IPS-18a (cell line): ENCODE measurements around the gene UBN1.

Experiments used
- H3K27ac ChIP-seq: one replicate; pipeline ENCODE4 v1.5.1; 2013; ENCODE audit warnings: low read length
- H3K27me3 ChIP-seq: one replicate; pipeline ENCODE4 v1.6.1; 2013; ENCODE audit warnings: mild to moderate bottlenecking, low read length; ENCODE audit not compliant: control insufficient read depth, insufficient read depth
- H3K36me3 ChIP-seq: one replicate; pipeline ENCODE4 v1.6.1; 2013; ENCODE audit warnings: low read depth, low read length; ENCODE audit not compliant: control insufficient read depth
- H3K4me1 ChIP-seq: one replicate; pipeline ENCODE4 v1.6.1; 2013; ENCODE audit warnings: low read depth, low read length; ENCODE audit not compliant: control insufficient read depth
- H3K4me3 ChIP-seq: one replicate; pipeline ENCODE4 v1.5.1; 2013; ENCODE audit warnings: low read length
- H3K9ac ChIP-seq: one replicate; pipeline ENCODE4 v1.6.1; 2013; ENCODE audit warnings: mild to moderate bottlenecking, low read length, moderate library complexity
- H3K9me3 ChIP-seq: one replicate; pipeline ENCODE4 v1.6.1; 2013; ENCODE audit warnings: low read depth, low read length; ENCODE audit not compliant: control insufficient read depth

Gene UBN1, protein sequence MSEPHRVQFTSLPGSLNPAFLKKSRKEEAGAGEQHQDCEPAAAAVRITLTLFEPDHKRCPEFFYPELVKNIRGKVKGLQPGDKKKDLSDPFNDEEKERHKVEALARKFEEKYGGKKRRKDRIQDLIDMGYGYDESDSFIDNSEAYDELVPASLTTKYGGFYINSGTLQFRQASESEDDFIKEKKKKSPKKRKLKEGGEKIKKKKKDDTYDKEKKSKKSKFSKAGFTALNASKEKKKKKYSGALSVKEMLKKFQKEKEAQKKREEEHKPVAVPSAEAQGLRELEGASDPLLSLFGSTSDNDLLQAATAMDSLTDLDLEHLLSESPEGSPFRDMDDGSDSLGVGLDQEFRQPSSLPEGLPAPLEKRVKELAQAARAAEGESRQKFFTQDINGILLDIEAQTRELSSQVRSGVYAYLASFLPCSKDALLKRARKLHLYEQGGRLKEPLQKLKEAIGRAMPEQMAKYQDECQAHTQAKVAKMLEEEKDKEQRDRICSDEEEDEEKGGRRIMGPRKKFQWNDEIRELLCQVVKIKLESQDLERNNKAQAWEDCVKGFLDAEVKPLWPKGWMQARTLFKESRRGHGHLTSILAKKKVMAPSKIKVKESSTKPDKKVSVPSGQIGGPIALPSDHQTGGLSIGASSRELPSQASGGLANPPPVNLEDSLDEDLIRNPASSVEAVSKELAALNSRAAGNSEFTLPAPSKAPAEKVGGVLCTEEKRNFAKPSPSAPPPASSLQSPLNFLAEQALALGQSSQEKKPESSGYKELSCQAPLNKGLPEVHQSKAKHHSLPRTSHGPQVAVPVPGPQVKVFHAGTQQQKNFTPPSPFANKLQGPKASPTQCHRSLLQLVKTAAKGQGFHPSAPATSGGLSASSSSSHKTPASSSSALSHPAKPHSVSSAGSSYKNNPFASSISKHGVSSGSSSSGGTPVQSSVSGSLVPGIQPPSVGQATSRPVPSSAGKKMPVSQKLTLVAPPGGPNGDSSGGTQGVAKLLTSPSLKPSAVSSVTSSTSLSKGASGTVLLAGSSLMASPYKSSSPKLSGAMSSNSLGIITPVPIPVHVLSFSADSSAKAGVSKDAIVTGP (N-terminal part only)

DNA sequence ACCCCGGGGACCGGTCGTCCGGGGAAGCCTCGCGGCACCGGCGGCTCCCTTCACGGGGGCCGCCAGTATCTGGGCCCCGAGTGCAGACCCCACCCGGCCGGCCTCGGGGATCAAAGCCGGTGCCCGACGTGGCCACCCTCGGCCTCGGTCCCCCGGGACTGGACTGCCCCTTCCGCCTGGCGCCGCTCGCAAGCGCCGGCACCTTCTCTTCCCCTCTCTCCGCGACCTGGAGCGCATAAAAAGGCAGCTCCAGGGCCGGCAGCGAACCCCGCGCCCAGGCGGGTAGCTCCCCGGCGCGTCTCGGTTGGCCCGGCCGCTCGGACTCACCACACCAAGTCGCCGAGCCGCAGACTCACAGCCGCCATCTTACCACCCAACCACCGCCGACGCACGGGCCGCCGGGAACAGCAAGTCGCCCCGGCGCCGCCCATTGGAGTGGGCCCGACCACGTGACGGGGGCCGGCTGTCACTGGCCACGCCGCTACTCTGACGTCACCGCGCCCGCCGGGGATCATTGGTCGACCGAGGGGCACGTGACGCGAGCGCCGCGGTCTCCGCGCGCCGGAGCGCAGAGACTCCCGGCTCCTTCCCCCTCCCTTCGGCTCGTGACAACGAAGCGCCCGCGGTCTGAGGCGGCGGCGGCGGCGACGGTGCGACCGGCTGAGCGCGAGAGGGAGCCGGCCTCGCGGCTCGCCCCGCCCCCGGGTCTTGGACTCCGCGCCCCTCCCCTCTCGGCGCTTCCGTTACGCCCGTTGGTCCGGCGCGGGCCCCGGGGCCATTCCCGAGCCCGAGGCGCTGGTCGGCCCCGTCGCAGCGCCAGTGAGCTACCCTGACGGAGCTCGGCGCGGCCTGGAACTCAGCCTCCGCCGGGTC is at the start of gene UBN1, which contains the start of gene GLYR1:
UBN1 (plus strand) TSS at position 581 of the 873 bp plus-strand sequence. CDS start 5,437 bp downstream, outside the sequence.
GLYR1 (minus strand) TSS at position 388 of the 873 bp plus-strand sequence; CDS start at position 365, 23 bp downstream.
- Histone ChIP-seq H3K9ac (peak within 1 kb of the TSS; percentile 80), H3K9me3 (no peaks in the 10 kb centered on the region), H3K36me3 (peaks cover 28% of the 10 kb centered on the region), H3K4me1 (peaks cover 2% of the 10 kb centered on the region), H3K27me3 (no peaks in the 10 kb centered on the region), H3K4me3 (peak within 1 kb of the TSS; percentile 81), H3K27ac (no peak within 1 kb of the TSS)

DNA sequence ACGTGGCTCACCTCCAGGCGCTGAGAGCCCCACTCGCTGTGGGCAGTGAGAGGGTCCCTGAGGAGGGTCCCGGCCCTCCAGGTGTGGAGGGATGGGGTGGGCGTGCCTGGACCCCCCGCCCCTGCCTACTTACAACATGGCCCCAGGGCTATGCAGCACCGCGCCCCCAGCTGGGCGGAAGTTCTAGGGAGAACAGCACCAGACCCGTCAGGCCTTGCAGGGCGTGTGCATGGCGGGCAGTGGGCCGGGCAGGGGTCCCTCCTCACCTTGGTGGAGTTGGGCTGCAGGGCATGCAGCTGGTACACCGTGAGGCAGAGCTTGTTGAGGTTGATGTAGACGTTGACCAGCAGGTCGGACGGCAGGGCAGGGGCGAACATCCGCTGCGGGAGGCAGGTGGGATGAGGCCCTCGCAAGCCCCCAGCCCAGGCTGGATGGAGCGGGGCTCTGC is 49.5 kb upstream of the UBN1 start:
- no peaks in the 10 kb centered on the region for H3K9me3 ChIP-seq
- no peaks in the 10 kb centered on the region for H3K27me3 ChIP-seq
- H3K27ac ChIP-seq, result no peak overlapping the region
- H3K4me1 ChIP-seq, result no peaks in the 10 kb centered on the region
- H3K4me3 ChIP-seq, result no peak overlapping the region
- H3K9ac ChIP-seq, result no peak overlapping the region
- H3K36me3 ChIP-seq, result no peaks in the 10 kb centered on the region

DNA sequence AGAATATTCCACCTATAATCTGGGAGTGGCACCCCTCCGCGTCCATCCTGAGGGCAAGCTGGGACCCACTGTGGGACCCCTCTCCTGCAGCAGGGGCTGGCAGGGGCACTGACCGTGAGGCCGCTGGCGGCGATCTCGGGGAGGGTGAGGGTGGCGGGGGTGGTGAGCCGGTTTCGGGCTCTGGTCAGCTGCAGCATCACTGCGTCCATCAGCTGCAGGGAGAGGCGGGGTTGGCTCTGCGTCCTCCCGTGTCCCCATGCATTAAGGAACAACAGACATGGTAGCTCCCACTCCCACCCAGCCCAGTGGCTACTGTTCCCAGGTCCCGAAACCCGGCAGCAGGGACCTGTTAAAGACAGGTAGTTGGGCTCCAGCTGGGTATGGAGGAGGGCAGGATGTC is 48.8 kb upstream of the UBN1 start:
- H3K9me3 ChIP-seq, result no peaks in the 10 kb centered on the region
- H3K4me3 ChIP-seq, result no peak overlapping the region
- peaks cover 5% of the 10 kb centered on the region for H3K4me1 ChIP-seq

DNA sequence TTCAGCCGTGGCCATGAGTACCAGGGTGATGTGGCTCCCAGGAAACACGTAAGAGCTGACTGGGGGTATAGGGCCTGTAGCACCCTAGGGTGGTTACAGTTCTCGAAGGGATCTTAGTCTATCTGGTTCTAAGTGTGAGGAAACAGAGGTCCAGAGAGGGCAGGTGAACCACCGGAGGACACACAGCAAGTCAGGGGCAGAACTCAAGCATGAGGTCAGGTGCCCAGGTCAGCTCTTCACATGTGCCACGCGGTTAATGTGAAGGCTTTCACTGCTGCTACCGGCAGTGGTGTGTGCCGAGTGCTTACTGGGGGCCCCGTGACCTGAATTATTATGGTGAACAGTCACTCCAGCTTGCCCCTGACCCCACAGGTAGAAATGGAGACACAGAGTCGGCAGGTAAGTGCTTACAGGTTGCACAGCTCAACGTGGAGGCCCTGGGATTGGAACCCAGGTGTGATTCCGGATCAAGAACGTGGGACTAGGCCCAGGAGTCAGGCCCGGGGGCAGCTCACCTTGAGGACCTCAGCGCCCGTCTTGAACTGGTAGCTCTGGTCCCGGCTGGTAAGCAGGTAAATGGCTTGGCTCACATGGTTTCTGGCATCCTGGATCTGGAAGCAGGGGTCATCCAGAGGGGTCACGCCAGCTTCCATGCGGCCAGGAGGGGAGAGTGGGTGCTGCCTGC is 48.0 kb upstream of the UBN1 start:
- Histone ChIP-seq H3K9me3 (no peaks in the 10 kb centered on the region), H3K4me1 (peaks cover 6% of the 10 kb centered on the region), H3K36me3 (peaks cover under 1% of the 10 kb centered on the region), H3K27ac (no peak overlapping the region), H3K4me3 (no peak overlapping the region), H3K27me3 (no peaks in the 10 kb centered on the region), H3K9ac (no peak overlapping the region)

More for the DNA sequence above, 48.8 kb upstream of the UBN1 start:
- no peak overlapping the region for H3K9ac ChIP-seq
- H3K36me3 ChIP-seq, result no peaks in the 10 kb centered on the region
- H3K27me3 ChIP-seq, result no peaks in the 10 kb centered on the region
- H3K27ac ChIP-seq, result no peak overlapping the region

DNA sequence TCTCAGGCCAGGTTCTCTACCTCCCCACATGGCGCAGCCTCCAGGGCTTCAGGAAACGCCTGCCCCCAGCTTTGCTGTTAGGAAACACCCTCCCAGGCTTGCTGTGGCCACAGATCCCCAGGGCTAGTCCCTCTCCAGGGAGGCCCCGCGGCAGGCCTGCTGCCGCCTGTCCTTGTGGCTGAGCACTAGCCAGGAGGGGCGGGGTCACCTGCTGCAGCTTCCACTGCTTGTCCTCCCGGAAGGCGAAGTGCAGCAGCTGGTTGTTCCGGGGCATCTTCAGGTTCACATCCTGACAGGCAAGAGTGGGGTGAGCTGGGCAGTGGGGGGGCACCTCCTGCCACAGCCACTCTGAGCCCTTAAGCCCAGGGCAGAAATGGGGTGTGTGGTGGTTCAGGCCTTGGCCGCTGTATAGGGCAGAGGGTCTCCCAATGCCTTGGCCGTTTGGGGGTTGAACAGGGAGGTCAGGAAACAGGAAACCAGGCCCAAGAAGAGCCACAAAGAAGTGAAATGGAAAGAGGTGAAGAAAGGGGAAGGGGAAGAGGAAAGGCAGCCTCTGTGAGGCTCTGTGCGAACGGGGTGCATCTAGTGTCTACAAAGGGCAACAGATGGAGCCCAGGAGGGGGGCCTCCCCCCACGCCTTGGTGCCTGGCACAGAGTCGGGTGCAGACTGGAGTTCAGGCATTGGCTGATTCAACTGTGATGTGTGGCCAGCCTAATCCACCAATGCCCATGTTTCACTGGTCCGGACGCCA is 46.8 kb upstream of the UBN1 start:
- no peak overlapping the region for H3K4me3 ChIP-seq
- H3K36me3 ChIP-seq, result peaks cover 11% of the 10 kb centered on the region
- no peak overlapping the region for H3K9ac ChIP-seq
- peaks cover 6% of the 10 kb centered on the region for H3K4me1 ChIP-seq
- no peaks in the 10 kb centered on the region for H3K9me3 ChIP-seq
- no peak overlapping the region for H3K27ac ChIP-seq
- no peaks in the 10 kb centered on the region for H3K27me3 ChIP-seq

DNA sequence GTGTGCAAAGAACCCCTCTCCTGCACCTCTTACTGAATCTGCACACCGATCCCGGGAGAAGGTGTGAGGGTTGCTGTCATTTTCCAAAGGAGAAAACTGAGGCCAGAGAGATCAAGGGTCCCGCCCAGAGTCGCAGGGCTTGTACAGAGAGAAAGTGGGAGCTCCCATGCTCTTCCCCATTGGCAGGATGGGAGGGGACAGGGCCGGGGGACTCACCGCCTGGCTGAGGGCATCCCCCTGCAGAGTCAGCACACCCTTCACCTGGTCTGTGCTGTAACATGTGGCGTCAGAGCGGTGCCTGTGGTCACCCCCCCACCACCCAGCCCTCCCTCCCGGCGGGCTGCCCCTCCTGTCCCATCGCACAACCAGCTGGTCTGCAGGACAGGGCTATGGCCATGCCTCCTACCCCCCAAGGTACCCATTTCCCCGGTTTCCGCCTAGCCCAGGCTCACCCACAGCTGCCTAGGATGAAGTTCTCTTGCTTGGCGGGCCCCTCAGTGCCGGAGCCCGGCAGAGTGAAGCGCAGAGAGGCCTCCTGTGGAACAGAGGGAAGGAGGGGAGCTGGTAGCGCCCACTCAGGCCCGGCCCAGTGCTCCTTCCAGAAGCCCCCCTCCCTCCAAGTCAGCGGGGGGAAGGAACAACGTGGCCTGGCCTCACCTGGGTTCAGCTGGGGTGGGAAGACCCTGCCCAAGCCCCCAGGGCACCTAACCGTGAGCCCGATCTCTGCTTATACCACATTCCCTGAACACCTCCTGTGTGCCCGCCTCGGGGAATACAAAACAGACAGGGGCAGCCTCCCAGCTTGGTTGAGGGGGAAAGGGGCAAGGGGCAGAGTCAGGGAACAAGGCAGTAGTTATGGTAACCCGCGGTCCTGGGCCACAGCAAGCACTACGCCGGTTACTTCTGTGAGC is 46.0 kb upstream of the UBN1 start:
- Histone ChIP-seq H3K36me3 (peaks cover 16% of the 10 kb centered on the region), H3K27ac (peak overlapping the region; percentile 39), H3K9me3 (no peaks in the 10 kb centered on the region), H3K27me3 (no peaks in the 10 kb centered on the region), H3K4me3 (peak overlapping the region; percentile 89), H3K4me1 (peaks cover 6% of the 10 kb centered on the region), H3K9ac (peak overlapping the region; percentile 54)

DNA sequence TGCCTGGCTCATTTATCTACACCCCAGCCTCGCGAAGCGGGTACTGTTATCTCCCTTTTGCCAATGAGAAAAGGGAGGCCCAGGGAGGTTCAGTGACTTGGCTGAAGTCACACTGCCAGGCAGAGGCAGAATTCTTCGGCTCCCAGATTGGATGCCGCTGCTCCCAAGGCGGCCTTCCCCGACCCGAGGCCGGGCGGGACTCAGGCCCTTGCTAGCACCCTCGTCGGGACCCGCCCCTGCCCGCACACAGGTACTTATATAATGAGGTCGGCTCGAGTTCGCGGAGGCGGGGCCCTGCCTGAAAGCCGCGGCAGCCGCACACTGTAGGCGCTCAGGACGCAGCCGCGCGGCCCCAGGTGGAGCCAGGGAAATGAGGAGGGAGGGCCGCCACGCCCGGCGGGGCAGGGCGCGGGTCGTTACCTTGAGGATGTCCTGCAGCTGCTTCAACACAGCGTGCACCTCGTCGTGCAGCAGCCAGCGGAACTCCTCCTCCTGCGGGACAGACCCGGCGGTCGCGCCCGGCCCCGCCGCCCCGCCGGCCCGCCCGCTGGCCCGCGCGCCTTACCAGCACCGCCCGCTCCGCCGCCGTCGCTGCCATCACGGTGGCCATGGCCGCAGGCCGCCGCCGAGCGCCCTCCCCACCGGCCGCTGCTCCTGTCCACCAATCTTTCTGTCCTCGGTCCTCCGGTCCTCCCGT is 45.2 kb upstream of the UBN1 start, which contains the start of gene ROGDI:
ROGDI (minus strand) TSS at position 672 of the 697 bp plus-strand sequence; CDS start at position 610, 62 bp downstream.
- H3K4me1 ChIP-seq, result peaks cover 6% of the 10 kb centered on the region
- peaks cover 18% of the 10 kb centered on the region for H3K36me3 ChIP-seq
- peak within 1 kb of the TSS; percentile 62 for H3K9ac ChIP-seq
- H3K27me3 ChIP-seq, result no peaks in the 10 kb centered on the region
- H3K9me3 ChIP-seq, result no peaks in the 10 kb centered on the region
- peak within 1 kb of the TSS; percentile 89 for H3K4me3 ChIP-seq
- peak within 1 kb of the TSS; percentile 39 for H3K27ac ChIP-seq

DNA sequence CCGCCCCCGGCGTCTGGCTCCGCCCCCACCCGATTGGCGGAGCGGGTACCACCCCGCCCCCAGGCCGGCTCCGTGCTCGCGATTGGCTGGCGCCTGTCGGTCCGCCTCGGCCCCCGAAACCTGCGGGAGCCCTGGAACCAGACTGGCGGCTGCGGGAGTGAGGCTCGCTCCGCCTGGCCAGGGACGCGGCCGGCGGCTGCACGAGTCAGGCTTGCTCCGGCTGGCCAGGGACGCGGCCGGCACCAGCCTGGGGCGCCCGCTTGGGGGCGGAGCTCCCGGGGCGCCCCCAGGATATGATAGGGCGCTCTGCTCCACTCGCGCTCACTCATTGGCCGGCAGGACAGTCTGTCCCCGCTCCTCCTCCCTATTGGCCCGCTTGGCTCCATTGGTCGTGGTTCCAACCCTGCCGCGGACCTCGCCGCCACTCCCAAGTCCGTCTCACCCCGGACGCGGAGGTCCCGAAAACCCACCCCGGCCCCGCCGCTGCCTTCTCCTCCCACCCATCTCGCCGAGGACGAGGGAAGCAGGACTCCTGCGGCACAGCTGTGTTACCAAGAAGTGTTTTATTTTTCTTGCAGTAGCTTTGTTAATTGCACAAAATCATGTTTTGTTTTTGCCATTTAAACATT is 44.5 kb upstream of the UBN1 start:
- Histone ChIP-seq H3K27ac (no peak overlapping the region), H3K36me3 (peaks cover 24% of the 10 kb centered on the region), H3K9ac (peak overlapping the region; percentile 62), H3K9me3 (no peaks in the 10 kb centered on the region), H3K4me1 (peaks cover 6% of the 10 kb centered on the region), H3K27me3 (no peaks in the 10 kb centered on the region), H3K4me3 (peak overlapping the region; percentile 89)
